T follicular helper cell (primary cell): ENCODE results near the gene SMU1.
"Not testable (repeated sequence)": the region's sequence is repeated elsewhere in the genome, so short reads cannot be mapped to it uniquely, and the experiment has no call there.

ENCODE experiments used
- DNase-seq: peaks from one replicate; pipeline ENCODE4 v3.0.0-alpha.2; 2020; ENCODE audit warnings: low read depth

Gene SMU1

GRCh38 chr9:33105504-33105903 is 29.0 kb upstream of the SMU1 start:
- no peak for DNase-seq

GRCh38 chr9:33104401-33104800 is 27.9 kb upstream of the SMU1 start:
- DNase-seq: no peak

- no peak for DNase-seq
Observed at GRCh38 chr9:33103501-33104281, 27.2 kb upstream of the SMU1 start.

- DNase-seq: no peak
Observed at GRCh38 chr9:33102551-33103210, 26.2 kb upstream of the SMU1 start.

GRCh38 chr9:33101104-33101951 is 24.9 kb upstream of the SMU1 start:
- DNase-seq: no peak

GRCh38 chr9:33099754-33100153 is 23.3 kb upstream of the SMU1 start:
- no peak for DNase-seq

- no peak for DNase-seq
Observed at GRCh38 chr9:33097192-33097591, 20.7 kb upstream of the SMU1 start.

GRCh38 chr9:33092634-33093033 is 16.2 kb upstream of the SMU1 start:
- no peak for DNase-seq

- not testable (repeated sequence) for DNase-seq
Observed at GRCh38 chr9:33085672-33086071, 9.2 kb upstream of the SMU1 start.

GRCh38 chr9:33082538-33083326 is 6.3 kb upstream of the SMU1 start:
- DNase-seq: no peak

GRCh38 chr9:33082128-33082527 is 5.7 kb upstream of the SMU1 start:
- DNase-seq: no peak

GRCh38 chr9:33081128-33081851 is 4.8 kb upstream of the SMU1 start:
- peak; percentile 44 for DNase-seq

GRCh38 chr9:33080534-33080933 is 4.1 kb upstream of the SMU1 start:
- DNase-seq: no peak

GRCh38 chr9:33068991-33069390 is 7.5 kb downstream of the SMU1 start:
- DNase-seq: no peak

GRCh38 chr9:33065157-33066076 is 11.1 kb downstream of the SMU1 start:
- no peak for DNase-seq

- no peak for DNase-seq
Observed at GRCh38 chr9:33051144-33051543, 25.3 kb downstream of the SMU1 start.

GRCh38 chr9:33049680-33050361 is 26.7 kb downstream of the SMU1 start:
- DNase-seq: no peak

- no peak for DNase-seq
Observed at GRCh38 chr9:33048054-33048465, 28.4 kb downstream of the SMU1 start.

GRCh38 chr9:33046061-33046460 is 30.4 kb downstream of the SMU1 start:
- no peak for DNase-seq
